HepG2 (cell line): ENCODE data around the gene APOBEC3B. TPM values are rescaled to one million over a fixed set of nuclear protein-coding genes. Genes with fewer than 3 reads are reported as not detected.

ENCODE experiments used
- AKNA ChIP-seq: sonication (generic); formaldehyde crosslinking; IDR thresholded peaks from 2 replicates; pipeline ENCODE4 v1.4.0; 2020; ENCODE audit warnings: missing genetic modification reagents, borderline replicate concordance
- ARID4A ChIP-seq: sonication (generic); formaldehyde crosslinking; IDR thresholded peaks from 2 replicates; pipeline ENCODE4 v1.5.0; 2020; ENCODE audit warnings: mild to moderate bottlenecking, missing genetic modification reagents, borderline replicate concordance
- ATF7-NPFF ChIP-seq: sonication (generic); formaldehyde crosslinking; IDR thresholded peaks from 2 replicates; pipeline ENCODE4 v1.8.1; 2023; ENCODE audit warnings: mild to moderate bottlenecking, low read depth, missing genetic modification reagents, moderate library complexity
- GZF1 ChIP-seq: sonication (generic); formaldehyde crosslinking; IDR thresholded peaks from 2 replicates; pipeline ENCODE4 v1.5.1; 2020; ENCODE audit warnings: mild to moderate bottlenecking, missing genetic modification reagents
- PAF1 ChIP-seq: IDR thresholded peaks from 2 replicates; pipeline ENCODE4 v1.6.1; 2016; ENCODE audit warnings: missing genetic modification reagents, missing compliant biosample characterization
- REXO4 ChIP-seq: sonication (generic); formaldehyde crosslinking; IDR thresholded peaks from 2 replicates; pipeline ENCODE4 v1.8.0; 2022; ENCODE audit warnings: missing genetic modification reagents, mild to moderate bottlenecking, borderline replicate concordance
- SMARCE1 ChIP-seq: fragments of 450-650 bp; IDR thresholded peaks from 2 replicates; pipeline ENCODE4 v1.6.1; 2017; ENCODE audit warnings: borderline replicate concordance
- ZFX ChIP-seq: sonication (generic); formaldehyde crosslinking; IDR thresholded peaks from 2 replicates; pipeline ENCODE4 v1.4.0; 2020; ENCODE audit warnings: mild to moderate bottlenecking, low read depth, missing genetic modification reagents, moderate library complexity
- polyA plus RNA-seq, 8 experiments: library from polyadenylated mRNA; depleted of rRNA in 3 of 8; stranded (reverse) in 7 of 8; unstranded in 1 of 8; fragments of >200 nt; fragmentation: Illumina TruSeq in 4 of 8; extraction: Trizol in 4 of 8; gene quantifications; 2 replicates each; pipeline versions ENCODE4 v1.2.1 to v1.2.3, GENCODE V29; 2011 to 2016; ENCODE audit warnings: low read depth in 4 of 8, missing spikeins in 1 of 8, mixed read lengths in 1 of 8; ENCODE audit not compliant: insufficient read depth in 1 of 8
- total RNA-seq, 5 experiments: library from RNA; depleted of rRNA; stranded (reverse); fragments of >200 nt; fragmentation: Illumina TruSeq; extraction: Trizol; gene quantifications; 2 replicates each; pipeline ENCODE4 v1.2.3, GENCODE V29; 2016; ENCODE audit warnings: low read depth in 1 of 5
- TF ChIP-seq, protein P1 (sequence below): sonication (generic); formaldehyde crosslinking; conservative IDR thresholded peaks from 2 replicates; pipeline ENCODE4 v1.8.1; 2023; ENCODE audit warnings: missing genetic modification reagents
- TF ChIP-seq, protein P2 (sequence below), 2 experiments: sonication (generic) in 1 of 2; formaldehyde crosslinking in 1 of 2; IDR thresholded peaks; 2 replicates each; pipeline versions ENCODE4 v1.4.0 to v1.6.1; 2016 to 2020; ENCODE audit warnings: borderline replicate concordance in 1 of 2, low read depth in 1 of 2, mild to moderate bottlenecking in 1 of 2, missing genetic modification reagents in 1 of 2

APOBEC3B gene
- total and polyA plus RNA-seq, 2 of the 13 experiments (the other 11 are each of a cell fraction or from before 2014, with no cell fraction given) = 6.7 to 8.8 TPM

DNA sequence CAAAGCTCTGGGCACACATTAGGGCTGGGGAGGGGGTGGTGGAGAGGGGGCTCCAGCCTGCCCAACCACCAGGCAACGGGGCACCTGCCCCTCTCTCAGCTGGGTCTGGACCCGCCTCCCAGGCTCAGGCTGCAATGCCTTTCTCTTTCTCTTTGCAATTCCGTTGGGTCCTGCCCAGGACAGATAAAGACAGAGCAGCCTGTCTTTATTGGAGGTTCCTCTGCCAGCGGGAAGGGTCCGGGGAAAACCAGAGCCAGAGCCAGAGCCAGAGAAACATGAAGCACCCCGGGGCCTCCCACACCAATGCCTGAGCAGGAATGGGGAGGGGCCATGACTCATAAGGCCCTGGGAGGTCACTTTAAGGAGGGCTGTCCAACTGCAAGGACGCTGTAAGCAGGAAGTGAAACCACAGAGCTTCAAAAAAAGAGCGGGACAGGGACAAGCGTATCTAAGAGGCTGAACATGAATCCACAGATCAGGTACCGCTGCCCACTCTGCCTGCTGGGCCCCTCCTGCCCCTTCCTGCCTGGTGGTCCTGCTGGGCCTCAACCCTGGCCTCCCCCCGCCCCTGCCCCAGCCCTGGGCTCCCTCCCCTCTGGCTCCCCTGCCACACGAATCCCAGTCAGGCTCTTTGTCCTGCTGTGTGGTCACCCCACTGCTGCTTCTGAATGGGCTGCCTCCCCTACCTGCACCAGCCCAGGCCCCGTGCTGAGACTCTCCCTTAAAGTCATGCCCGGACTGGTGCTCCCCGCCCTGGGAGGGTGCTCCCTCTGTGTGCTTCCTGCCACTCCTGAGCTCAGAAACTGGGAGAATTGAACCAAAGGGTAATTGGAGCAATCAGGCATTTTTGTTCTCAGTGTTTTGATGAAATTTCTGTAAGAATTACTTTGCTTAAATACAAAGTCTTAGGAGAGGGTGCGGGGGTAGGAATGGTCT, at the start of gene APOBEC3B (continued):
- TF ChIP-seq AKNA (CRISPR knock-in tag) (no peak), ZFX (CRISPR knock-in tag) (peak; percentile 43; the same call in 1 of the 2 replicates), ARID4A (CRISPR knock-in tag) (peak; percentile 59), GZF1 (no peak), SMARCE1 (no peak), ATF7-NPFF (0 out of 2 replicates have a peak, but pooled peaks have one; percentile 32), PAF1 (CRISPR knock-in tag) (no peak), REXO4 (CRISPR knock-in tag) (no peak)
- TF ChIP-seq, protein P1, sequence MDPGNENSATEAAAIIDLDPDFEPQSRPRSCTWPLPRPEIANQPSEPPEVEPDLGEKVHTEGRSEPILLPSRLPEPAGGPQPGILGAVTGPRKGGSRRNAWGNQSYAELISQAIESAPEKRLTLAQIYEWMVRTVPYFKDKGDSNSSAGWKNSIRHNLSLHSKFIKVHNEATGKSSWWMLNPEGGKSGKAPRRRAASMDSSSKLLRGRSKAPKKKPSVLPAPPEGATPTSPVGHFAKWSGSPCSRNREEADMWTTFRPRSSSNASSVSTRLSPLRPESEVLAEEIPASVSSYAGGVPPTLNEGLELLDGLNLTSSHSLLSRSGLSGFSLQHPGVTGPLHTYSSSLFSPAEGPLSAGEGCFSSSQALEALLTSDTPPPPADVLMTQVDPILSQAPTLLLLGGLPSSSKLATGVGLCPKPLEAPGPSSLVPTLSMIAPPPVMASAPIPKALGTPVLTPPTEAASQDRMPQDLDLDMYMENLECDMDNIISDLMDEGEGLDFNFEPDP (CRISPR knock-in tag) = 0 out of 2 replicates have a peak, but pooled peaks have one; percentile 80
- TF ChIP-seq, protein P2, sequence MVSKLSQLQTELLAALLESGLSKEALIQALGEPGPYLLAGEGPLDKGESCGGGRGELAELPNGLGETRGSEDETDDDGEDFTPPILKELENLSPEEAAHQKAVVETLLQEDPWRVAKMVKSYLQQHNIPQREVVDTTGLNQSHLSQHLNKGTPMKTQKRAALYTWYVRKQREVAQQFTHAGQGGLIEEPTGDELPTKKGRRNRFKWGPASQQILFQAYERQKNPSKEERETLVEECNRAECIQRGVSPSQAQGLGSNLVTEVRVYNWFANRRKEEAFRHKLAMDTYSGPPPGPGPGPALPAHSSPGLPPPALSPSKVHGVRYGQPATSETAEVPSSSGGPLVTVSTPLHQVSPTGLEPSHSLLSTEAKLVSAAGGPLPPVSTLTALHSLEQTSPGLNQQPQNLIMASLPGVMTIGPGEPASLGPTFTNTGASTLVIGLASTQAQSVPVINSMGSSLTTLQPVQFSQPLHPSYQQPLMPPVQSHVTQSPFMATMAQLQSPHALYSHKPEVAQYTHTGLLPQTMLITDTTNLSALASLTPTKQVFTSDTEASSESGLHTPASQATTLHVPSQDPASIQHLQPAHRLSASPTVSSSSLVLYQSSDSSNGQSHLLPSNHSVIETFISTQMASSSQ (IDR thresholded peaks at IDR 0.05; ENCODE audit: low read depth) = no peak
- TF ChIP-seq, protein P2 (CRISPR knock-in tag; IDR thresholded peaks at IDR 0.05; ENCODE audit: borderline replicate concordance) = no peak
